MM.1S (cell line): Measurements from ENCODE around the gene CALU.

Experiments used
- DNase-seq: peaks from one replicate; pipeline ENCODE4 v3.0.0-alpha.2; 2015
- H2AFZ ChIP-seq: fragments of 300-600 bp; sonication (generic); 2 replicates; pipeline ENCODE4 v1.6.0; 2016; ENCODE audit warnings: antibody characterized with exemption, low read length
- H3F3A ChIP-seq: fragments of 300-600 bp; sonication (generic); 2 replicates; pipeline ENCODE4 v1.6.1; 2016; ENCODE audit warnings: mild to moderate bottlenecking, antibody characterized with exemption, low read length, moderate library complexity, mixed read lengths; ENCODE audit not compliant: insufficient read depth
- H3K27ac ChIP-seq: fragments of 300-600 bp; sonication (generic); 2 replicates; pipeline ENCODE4 v1.5.1; 2016; ENCODE audit warnings: mild to moderate bottlenecking, low read length
- H3K27me3 ChIP-seq: fragments of 300-600 bp; sonication (generic); replicated peaks from 2 replicates; pipeline ENCODE4 v1.6.0; 2016; ENCODE audit warnings: low read length; ENCODE audit not compliant: insufficient read depth
- H3K36me3 ChIP-seq: fragments of 300-600 bp; sonication (generic); replicated peaks from 2 replicates; pipeline ENCODE4 v1.6.1; 2016; ENCODE audit warnings: mild to moderate bottlenecking, low read length, mixed read lengths; ENCODE audit not compliant: insufficient read depth
- H3K4me1 ChIP-seq: fragments of 300-600 bp; sonication (generic); 2 replicates; pipeline ENCODE4 v1.6.1; 2016; ENCODE audit warnings: low read length, mixed read lengths
- H3K4me2 ChIP-seq: fragments of 300-600 bp; sonication (generic); 2 replicates; pipeline ENCODE4 v1.6.0; 2016; ENCODE audit warnings: low read depth, low read length
- H3K4me3 ChIP-seq: fragments of 300-600 bp; sonication (generic); 2 replicates; pipeline ENCODE4 v1.5.1; 2016; ENCODE audit warnings: low read length, mixed read lengths
- H3K79me2 ChIP-seq: fragments of 300-600 bp; sonication (generic); 2 replicates; pipeline ENCODE4 v1.6.1; 2016; ENCODE audit warnings: mixed run types, low read length, mixed read lengths
- H3K9ac ChIP-seq: fragments of 300-600 bp; sonication (generic); 2 replicates; pipeline ENCODE4 v1.6.1; 2016; ENCODE audit warnings: low read length, mixed read lengths
- H3K9me2 ChIP-seq: fragments of 300-600 bp; sonication (generic); replicated peaks from 2 replicates; pipeline ENCODE4 v1.6.1; 2016; ENCODE audit warnings: mild to moderate bottlenecking, low read length, mixed read lengths; ENCODE audit not compliant: insufficient read depth
- H3K9me3 ChIP-seq: fragments of 300-600 bp; sonication (generic); replicated peaks from 2 replicates; pipeline ENCODE4 v1.6.1; 2016; ENCODE audit warnings: mild to moderate bottlenecking, low read length, mixed read lengths; ENCODE audit not compliant: insufficient read depth
- H4K20me1 ChIP-seq: fragments of 300-600 bp; sonication (generic); 2 replicates; pipeline ENCODE4 v1.6.1; 2016; ENCODE audit warnings: mild to moderate bottlenecking, low read length, moderate library complexity, mixed read lengths; ENCODE audit not compliant: insufficient read depth
- CTCF ChIP-seq: fragments of 300-600 bp; sonication (generic); IDR thresholded peaks from 2 replicates; pipeline ENCODE4 v1.5.1; 2016; ENCODE audit warnings: antibody characterized with exemption, low read length, mixed read lengths
- EZH2 ChIP-seq: fragments of 300-600 bp; sonication (generic); optimal IDR thresholded peaks from 2 replicates; pipeline ENCODE3; 2017; ENCODE audit warnings: low read depth, mild to moderate bottlenecking, antibody characterized with exemption, low read length, mixed read lengths
- EZH2phosphoT487 ChIP-seq: fragments of 300-600 bp; sonication (generic); IDR thresholded peaks from 2 replicates; pipeline ENCODE4 v1.6.1; 2018; ENCODE audit warnings: antibody characterized with exemption, low read length

CALU gene

GRCh38 chr7:128755819-128756476, 16.8 kb downstream of the CALU start:
- Histone ChIP-seq H3K4me1 (no peaks in the 10 kb centered on the region), H3K36me3 (peaks cover 11% of the 10 kb centered on the region), H3K4me2 (no peak overlapping the region), H3K27ac (no peak overlapping the region), H3K4me3 (no peak overlapping the region), H3F3A (no peaks in the 10 kb centered on the region), H3K79me2 (peaks cover 50% of the 10 kb centered on the region), H3K27me3 (no peaks in the 10 kb centered on the region), H3K9me2 (no peaks in the 10 kb centered on the region), H3K9me3 (no peaks in the 10 kb centered on the region), H4K20me1 (no peaks in the 10 kb centered on the region; the same call in 1 of the 2 replicates), H3K9ac (no peak overlapping the region), H2AFZ (no peak overlapping the region)
- TF ChIP-seq EZH2phosphoT487 (no peak), CTCF (no peak), EZH2 (no peak)
- no peak for DNase-seq

GRCh38 chr7:128757203-128757602, 18.0 kb downstream of the CALU start:
- Histone ChIP-seq H3K9me2 (no peaks in the 10 kb centered on the region), H2AFZ (no peak overlapping the region), H4K20me1 (no peaks in the 10 kb centered on the region; the same call in 1 of the 2 replicates), H3F3A (no peaks in the 10 kb centered on the region), H3K4me3 (no peak overlapping the region), H3K4me1 (no peaks in the 10 kb centered on the region), H3K9ac (no peak overlapping the region), H3K27ac (no peak overlapping the region), H3K4me2 (no peak overlapping the region), H3K9me3 (no peaks in the 10 kb centered on the region), H3K79me2 (peaks cover 39% of the 10 kb centered on the region), H3K36me3 (peaks cover 11% of the 10 kb centered on the region), H3K27me3 (no peaks in the 10 kb centered on the region)
- DNase-seq = no peak
- no peak for TF ChIP-seq EZH2
- TF ChIP-seq EZH2phosphoT487 = no peak
- no peak for TF ChIP-seq CTCF

GRCh38 chr7:128758553-128758952, 19.4 kb downstream of the CALU start:
- Histone ChIP-seq H4K20me1 (no peaks in the 10 kb centered on the region; the same call in 1 of the 2 replicates), H3K79me2 (peaks cover 27% of the 10 kb centered on the region), H3K4me2 (no peak overlapping the region), H3K36me3 (peaks cover 6% of the 10 kb centered on the region), H3F3A (no peaks in the 10 kb centered on the region), H3K27ac (no peak overlapping the region), H3K9ac (no peak overlapping the region), H3K4me3 (no peak overlapping the region), H2AFZ (no peak overlapping the region), H3K4me1 (no peaks in the 10 kb centered on the region), H3K9me3 (no peaks in the 10 kb centered on the region), H3K27me3 (no peaks in the 10 kb centered on the region), H3K9me2 (no peaks in the 10 kb centered on the region)
- TF ChIP-seq CTCF = no peak
- no peak for TF ChIP-seq EZH2phosphoT487
- no peak for TF ChIP-seq EZH2
- no peak for DNase-seq
